IMR-90 (cell line): ENCODE data around the gene LDB2. TPM values are rescaled to one million over a fixed set of nuclear protein-coding genes. Genes with fewer than 3 reads are reported as not detected.
A peak's percentile ranks its signal among the peaks of the same experiment; 100 is the strongest.

Experiments
- ATAC-seq: fragments of 200-7000 bp; cut with Tn5 transposase; 2 replicates; pipeline ENCODE4 v1.9.1; 2020; ENCODE audit warnings: low read depth, mild to moderate bottlenecking, moderate library complexity
- BruUV-seq: library from RNA; stranded (reverse); fragments of 400-500 nt; replicated peaks from 2 replicates; lab custom pipeline; 2021; lab: Mats Ljungman, UMichigan
- CTCF ChIA-PET: fragments of 300-600 bp; formaldehyde crosslinking; extraction: SDS; loops from one replicate; lab custom pipeline; 2021; ENCODE audit warnings: antibody characterized with exemption; lab: Yijun Ruan, JAX
- POLR2A ChIA-PET: fragments of 300-600 bp; sonication (Branson Sonifier 250); formaldehyde crosslinking; loops from one replicate; lab custom pipeline; 2022; ENCODE audit warnings: antibody characterized with exemption; ENCODE audit not compliant: unreplicated experiment; lab: Charles Lee
- DNase-seq: peaks from one replicate; pipeline ENCODE4 v3.0.0; 2013
- H2AFZ ChIP-seq: replicated peaks from 2 replicates; pipeline ENCODE3; 2013; ENCODE audit warnings: low read length, mild to moderate bottlenecking; ENCODE audit not compliant: poor library complexity
- H2AK5ac ChIP-seq: 2 replicates; pipeline ENCODE4 v1.6.1; 2013; ENCODE audit warnings: low read depth, low read length, inconsistent platforms
- H2AK9ac ChIP-seq: replicated peaks from 2 replicates; pipeline ENCODE3; 2013; ENCODE audit warnings: mild to moderate bottlenecking, low read depth, low read length, moderate library complexity; ENCODE audit not compliant: poor library complexity
- H2BK120ac ChIP-seq: 2 replicates; pipeline ENCODE4 v1.6.1; 2013; ENCODE audit warnings: low read depth, low read length, inconsistent platforms
- H2BK15ac ChIP-seq: 3 replicates; pipeline ENCODE4 v1.6.1; 2013; ENCODE audit warnings: low read depth, low read length, inconsistent platforms
- H2BK20ac ChIP-seq: 2 replicates; pipeline ENCODE4 v1.6.1; 2013; ENCODE audit warnings: low read depth, mild to moderate bottlenecking, inconsistent platforms, low read length, moderate library complexity
- H2BK5ac ChIP-seq: 2 replicates; pipeline ENCODE4 v1.6.1; 2013; ENCODE audit warnings: mild to moderate bottlenecking, low read depth, low read length, inconsistent platforms; ENCODE audit not compliant: poor library complexity, severe bottlenecking
- H3K14ac ChIP-seq: replicated peaks from 2 replicates; pipeline ENCODE4 v1.6.1; 2013; ENCODE audit warnings: low read depth, low read length, inconsistent platforms
- H3K18ac ChIP-seq: 2 replicates; pipeline ENCODE4 v1.6.1; 2013; ENCODE audit warnings: low read depth, low read length, control low read depth
- H3K23ac ChIP-seq: 2 replicates; pipeline ENCODE4 v1.6.1; 2013; ENCODE audit warnings: low read depth, low read length, inconsistent platforms
- H3K27ac ChIP-seq: 2 replicates; pipeline ENCODE4 v1.5.1; 2013; ENCODE audit warnings: mild to moderate bottlenecking, control low read depth, low read length; ENCODE audit not compliant: insufficient read depth
- H3K27me3 ChIP-seq: 2 replicates; pipeline ENCODE4 v1.6.1; 2013; ENCODE audit warnings: low read length; ENCODE audit not compliant: control insufficient read depth, insufficient read depth
- H3K36me3 ChIP-seq: 2 replicates; pipeline ENCODE4 v1.6.1; 2013; ENCODE audit warnings: low read length, mixed read lengths; ENCODE audit not compliant: control insufficient read depth, insufficient read depth
- H3K4ac ChIP-seq: 2 replicates; pipeline ENCODE4 v1.6.1; 2013; ENCODE audit warnings: low read depth, low read length, inconsistent platforms
- H3K4me1 ChIP-seq: 2 replicates; pipeline ENCODE4 v1.6.1; 2013; ENCODE audit warnings: low read length, mixed read lengths; ENCODE audit not compliant: control insufficient read depth, insufficient read depth
- H3K4me2 ChIP-seq: 2 replicates; pipeline ENCODE4 v1.6.1; 2013; ENCODE audit warnings: low read depth, mild to moderate bottlenecking, control low read depth, low read length, moderate library complexity
- H3K4me3 ChIP-seq: 2 replicates; pipeline ENCODE4 v1.5.1; 2013; ENCODE audit warnings: low read depth, mild to moderate bottlenecking, control low read depth, low read length, moderate library complexity; ENCODE audit not compliant: insufficient read depth
- H3K56ac ChIP-seq: 2 replicates; pipeline ENCODE4 v1.6.1; 2013; ENCODE audit warnings: low read length, inconsistent platforms; ENCODE audit not compliant: insufficient read depth; ENCODE audit errors: extremely low read depth
- H3K79me1 ChIP-seq, 2 experiments: 2 replicates each; pipeline ENCODE4 v1.6.1; 2013; ENCODE audit warnings: low read length in 2 of 2, inconsistent platforms in 1 of 2, low read depth in 1 of 2
- H3K9ac ChIP-seq: 2 replicates; pipeline ENCODE4 v1.6.1; 2013; ENCODE audit warnings: low read depth, low read length, control low read depth
- H3K9me1 ChIP-seq: 2 replicates; pipeline ENCODE4 v1.6.1; 2013; ENCODE audit warnings: low read length, inconsistent platforms; ENCODE audit not compliant: insufficient read depth
- H3K9me3 ChIP-seq: 2 replicates; pipeline ENCODE4 v1.6.1; 2013; ENCODE audit warnings: low read length; ENCODE audit not compliant: control insufficient read depth, insufficient read depth
- H4K20me1 ChIP-seq: 2 replicates; pipeline ENCODE4 v1.6.1; 2013; ENCODE audit warnings: low read length, inconsistent platforms; ENCODE audit not compliant: insufficient read depth
- H4K5ac ChIP-seq: 2 replicates; pipeline ENCODE4 v1.6.1; 2013; ENCODE audit warnings: mild to moderate bottlenecking, low read depth, low read length, control low read depth
- H4K8ac ChIP-seq, 2 experiments: 2 replicates each; pipeline ENCODE4 v1.6.1; 2013; ENCODE audit warnings: low read depth in 2 of 2, low read length in 2 of 2, control low read depth in 1 of 2, inconsistent platforms in 1 of 2
- H4K91ac ChIP-seq: 2 replicates; pipeline ENCODE4 v1.6.1; 2013; ENCODE audit warnings: low read depth, low read length, inconsistent platforms; ENCODE audit not compliant: insufficient read depth
- BHLHE40 ChIP-seq: fragments of 150-350 bp; IDR thresholded peaks from 2 replicates; pipeline ENCODE4 v1.6.1; 2016; ENCODE audit warnings: mild to moderate bottlenecking, low read depth, low read length
- NFE2L2 ChIP-seq: fragments of 150-350 bp; IDR thresholded peaks from 2 replicates; pipeline ENCODE4 v1.6.1; 2016; ENCODE audit warnings: low read depth, mild to moderate bottlenecking, low read length
- RFX5 ChIP-seq: IDR thresholded peaks from 2 replicates; pipeline ENCODE4 v1.8.0; 2012; ENCODE audit warnings: low read depth, mild to moderate bottlenecking, low read length, moderate library complexity
- WGBS, 2 experiments: methylation state at CpG; one replicate each; pipeline versions ENCODE4 v1.1.5 to v1.1.7; 2013; ENCODE audit warnings: missing lambda C conversion rate in 2 of 2; ENCODE audit not compliant: insufficient read length in 1 of 2; ENCODE audit errors: extremely low coverage in 2 of 2; 5-methylcytosine and 5-hydroxymethylcytosine counted together
- dilution Hi-C: fragments of 300-500 bp; cut with HindIII; formaldehyde crosslinking; loops from one replicate; pipeline ENCODE4 v1.14.3; 2018; ENCODE audit warnings: low sequenced_read_pairs; ENCODE audit not compliant: unreplicated experiment
- in situ Hi-C: fragments of 300-500 bp; cut with MboI; formaldehyde crosslinking; loops from 3 replicates; pipeline ENCODE4 v1.14.3; 2019; ENCODE audit warnings: low sequenced_read_pairs, inconsistent platforms, mixed read lengths
- intact Hi-C: fragments of 100-400 bp; cut with micrococcal nuclease; formaldehyde crosslinking; loops from 2 replicates; pipeline ENCODE4 v1.10.0; 2022
- polyA plus RNA-seq, 3 experiments: library from polyadenylated mRNA; depleted of rRNA; stranded (reverse); fragments of >200 nt; gene quantifications; 2 replicates each; pipeline ENCODE4 v1.2.3, GENCODE V29; 2012; ENCODE audit warnings: low replicate concordance in 1 of 3
- total RNA-seq: library from RNA; depleted of rRNA; stranded (reverse); fragments of >200 nt; gene quantifications from 2 replicates; pipeline ENCODE4 v1.2.3, GENCODE V29; 2012

The LDB2 gene
- total and polyA plus RNA-seq, 2 of the 4 experiments (the other 2 are of a cell fraction) = 67.9 to 116 TPM

- CTCF ChIA-PET = no interaction called here
- ATAC-seq (no peak), DNase-seq (peak; percentile 54)
- intact Hi-C loops = loop anchor here (2.0 to 5.0 kb wide), 2 partner anchors 61 to 156 kb away; no protein-coding TSS in a partner anchor
- Histone ChIP-seq H3K27ac (no peak overlapping the region), H2BK5ac (peak overlapping the region; percentile 95), H3K4me1 (peaks cover 20% of the 10 kb centered on the region), H3K36me3 (no peaks in the 10 kb centered on the region), H4K20me1 (no peaks in the 10 kb centered on the region), H2BK20ac (peak overlapping the region; percentile 78; the same call in 1 of the 2 replicates), H3K9me3 (peaks cover 6% of the 10 kb centered on the region), H2BK120ac (peak overlapping the region; percentile 70), H3K18ac (no peak overlapping the region; the same call in 1 of the 2 replicates), H4K8ac (peak overlapping the region in 1 of 2 experiments; percentile 20; a peak in 1 of 4 replicates), H2AK5ac (no peak overlapping the region), H3K4me3 (no peak overlapping the region), H2AK9ac (no peak overlapping the region), H3K9me1 (peaks cover 10% of the 10 kb centered on the region; the same call in 1 of the 2 replicates), H3K27me3 (no peaks in the 10 kb centered on the region), H3K9ac (no peak overlapping the region), H3K79me1 (peaks cover 0 to 3% of the 10 kb centered on the region in 2 experiments; a peak in 2 of 4 replicates), H3K56ac (no peak overlapping the region), H3K4ac (peak overlapping the region; percentile 47; the same call in 1 of the 2 replicates), H2AFZ (no peak overlapping the region), H3K23ac (no peak overlapping the region), H3K14ac (no peak overlapping the region), H3K4me2 (no peak overlapping the region), H2BK15ac (no peak overlapping the region; the same call in 2 of the 3 replicates), H4K91ac (no peak overlapping the region), H4K5ac (no peak overlapping the region; the same call in 1 of the 2 replicates)
- dilution Hi-C loops = no loop called here
- POLR2A ChIA-PET = no interaction called here
- TF ChIP-seq BHLHE40 (no peak), NFE2L2 (no peak), RFX5 (no peak)
- no TSS peak for BruUV-seq
- WGBS, 2 experiments = no CpG with 5 or more reads among the region's 3 CpGs
- in situ Hi-C loops = no loop called here
Measured at GRCh38 chr4:16687845-16688244, 210.6 kb downstream of the LDB2 start.
